ENCODE measurements around the gene HELZ2. TPM values are rescaled to one million over a fixed set of nuclear protein-coding genes. Genes with fewer than 3 reads are reported as not detected.
"Not testable (repeated sequence)": the region's sequence is repeated elsewhere in the genome, so short reads cannot be mapped to it uniquely, and the experiment has no call there.

The HELZ2 gene
- total RNA-seq, 1 experiment from 2014 or later = 35.2 TPM

DNA sequence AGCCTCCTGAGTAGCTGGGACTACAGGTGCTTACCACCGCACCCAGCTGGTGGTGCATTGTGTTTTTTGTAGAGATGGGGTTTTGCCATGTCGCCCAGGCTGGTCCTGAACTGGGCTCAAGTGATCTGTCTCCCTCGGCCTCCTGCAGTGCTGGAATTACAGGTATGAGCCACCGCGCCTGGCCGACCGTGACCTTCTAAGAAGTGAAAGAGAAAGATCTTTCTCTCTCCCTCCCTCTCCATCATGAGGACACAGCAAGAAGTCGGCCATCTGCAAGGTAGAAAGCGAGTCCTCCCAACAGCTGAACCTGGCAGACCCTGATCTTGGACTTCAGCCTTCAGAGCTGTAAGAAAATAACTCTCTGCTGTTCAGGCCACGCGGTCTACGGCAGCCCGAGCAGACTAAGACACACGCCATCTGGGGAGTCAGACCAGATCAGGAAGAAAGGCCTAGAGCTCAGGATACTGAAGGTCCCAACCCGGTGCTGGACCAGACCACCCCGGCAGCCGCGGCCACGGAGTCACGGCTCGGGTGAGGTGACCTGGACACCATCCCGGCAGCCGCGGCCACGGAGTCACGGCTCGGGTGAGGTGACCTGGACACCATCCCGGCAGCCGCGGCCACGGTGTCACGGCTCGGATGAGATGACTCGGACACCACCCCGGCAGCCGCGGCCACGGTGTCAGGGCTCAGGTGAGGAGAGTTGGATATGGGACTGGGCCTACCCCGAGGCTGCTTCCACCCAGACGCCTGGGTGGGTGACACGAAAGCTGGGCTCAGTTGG lies 43.2 kb upstream of the HELZ2 start:
- H3K9me3 ChIP-seq = peaks cover 7% of the 10 kb centered on the region
- no peak overlapping the region for H3K27ac Mint-ChIP-seq (ENCODE audit: unreplicated experiment)
- no peaks in the 10 kb centered on the region for H3K27me3 ChIP-seq (replicated peaks; ENCODE audit: control insufficient read depth, insufficient read depth, low read length)
- no peaks in the 10 kb centered on the region for H3K27me3 Mint-ChIP-seq (ENCODE audit: insufficient read depth, unreplicated experiment)
- ChIA-PET POLR2A (interaction anchor here (0.6 kb wide), 1 partner anchor 25 kb away, joined by 8 read pairs; no protein-coding TSS in a partner anchor), CTCF (interaction anchor here (0.5 to 0.7 kb wide), 4 partner anchors 79 to 838 kb away, joined by 3 to 4 read pairs (median 3); no protein-coding TSS in a partner anchor)
- H3K4me3 ChIP-seq (ENCODE audit: low read depth, low read length) = no peak overlapping the region
- H3K36me3 ChIP-seq (ENCODE audit: control insufficient read depth, insufficient read depth, low read length) = peaks cover 10% of the 10 kb centered on the region
- intact Hi-C loops (cut with micrococcal nuclease; ENCODE audit: unreplicated experiment) = no loop called here
- TF ChIP-seq, protein P1, sequence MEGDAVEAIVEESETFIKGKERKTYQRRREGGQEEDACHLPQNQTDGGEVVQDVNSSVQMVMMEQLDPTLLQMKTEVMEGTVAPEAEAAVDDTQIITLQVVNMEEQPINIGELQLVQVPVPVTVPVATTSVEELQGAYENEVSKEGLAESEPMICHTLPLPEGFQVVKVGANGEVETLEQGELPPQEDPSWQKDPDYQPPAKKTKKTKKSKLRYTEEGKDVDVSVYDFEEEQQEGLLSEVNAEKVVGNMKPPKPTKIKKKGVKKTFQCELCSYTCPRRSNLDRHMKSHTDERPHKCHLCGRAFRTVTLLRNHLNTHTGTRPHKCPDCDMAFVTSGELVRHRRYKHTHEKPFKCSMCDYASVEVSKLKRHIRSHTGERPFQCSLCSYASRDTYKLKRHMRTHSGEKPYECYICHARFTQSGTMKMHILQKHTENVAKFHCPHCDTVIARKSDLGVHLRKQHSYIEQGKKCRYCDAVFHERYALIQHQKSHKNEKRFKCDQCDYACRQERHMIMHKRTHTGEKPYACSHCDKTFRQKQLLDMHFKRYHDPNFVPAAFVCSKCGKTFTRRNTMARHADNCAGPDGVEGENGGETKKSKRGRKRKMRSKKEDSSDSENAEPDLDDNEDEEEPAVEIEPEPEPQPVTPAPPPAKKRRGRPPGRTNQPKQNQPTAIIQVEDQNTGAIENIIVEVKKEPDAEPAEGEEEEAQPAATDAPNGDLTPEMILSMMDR (IDR thresholded peaks at IDR 0.05; ENCODE audit: insufficient read depth in 1 of 2, low read depth in 1 of 2, low read length in 1 of 2, severe bottlenecking in 1 of 2, unreplicated experiment in 1 of 2) = no peak
- no TSS peak for BruUV-seq (replicated peaks)
- H3K4me1 ChIP-seq = no peaks in the 10 kb centered on the region
- H3K4me3 Mint-ChIP-seq (ENCODE audit: unreplicated experiment) = no peak overlapping the region
- H3K36me3 Mint-ChIP-seq (ENCODE audit: insufficient read depth, unreplicated experiment) = peaks cover 41% of the 10 kb centered on the region
- no peak for DNase-seq
- H3K9me3 Mint-ChIP-seq (ENCODE audit: unreplicated experiment) = peaks cover 14% of the 10 kb centered on the region
- no peaks in the 10 kb centered on the region for H3K4me1 Mint-ChIP-seq (ENCODE audit: low read depth, unreplicated experiment)

DNA sequence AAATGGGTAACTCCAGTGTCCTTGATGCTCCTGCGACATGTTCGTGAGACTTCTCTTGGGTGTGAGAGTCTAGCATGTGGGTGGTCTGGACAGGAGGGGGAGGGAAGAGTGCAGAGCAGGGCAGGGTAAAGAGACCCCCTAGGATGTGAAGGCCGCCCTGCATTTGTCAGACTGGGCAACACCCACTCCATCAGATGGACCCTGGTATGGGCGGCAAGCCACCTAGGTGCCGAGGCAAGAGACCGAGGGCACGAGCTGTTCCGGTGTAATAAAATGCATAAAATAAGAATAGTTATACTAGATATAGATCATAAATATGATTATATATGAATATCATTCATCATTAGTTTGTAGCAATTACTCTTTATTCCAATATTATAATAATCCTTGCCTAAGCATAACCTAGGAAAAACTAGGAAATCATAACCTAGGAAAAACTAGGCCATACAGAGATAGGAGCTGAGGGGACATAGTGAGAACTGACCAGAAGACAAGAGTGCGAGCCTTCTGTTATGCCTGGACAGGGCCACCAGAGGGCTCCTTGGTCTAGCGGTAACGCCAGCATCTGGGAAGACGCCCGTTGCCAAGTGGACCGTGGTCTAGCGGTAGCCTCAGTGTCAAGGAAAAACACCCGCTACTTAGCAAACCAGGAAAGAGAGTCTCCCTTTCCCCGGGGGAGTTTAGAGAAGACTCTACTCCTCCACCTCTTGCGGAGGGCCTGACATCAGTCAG lies 40.0 kb upstream of the HELZ2 start:
- H3K27ac Mint-ChIP-seq (ENCODE audit: unreplicated experiment); BruUV-seq (replicated peaks); H3K36me3 ChIP-seq (ENCODE audit: control insufficient read depth, insufficient read depth, low read length); H3K4me3 Mint-ChIP-seq (ENCODE audit: unreplicated experiment); H3K4me1 ChIP-seq; DNase-seq; H3K27me3 ChIP-seq (replicated peaks; ENCODE audit: control insufficient read depth, insufficient read depth, low read length); H3K27me3 Mint-ChIP-seq (ENCODE audit: insufficient read depth, unreplicated experiment); H3K4me1 Mint-ChIP-seq (ENCODE audit: low read depth, unreplicated experiment); H3K4me3 ChIP-seq (ENCODE audit: low read depth, low read length); intact Hi-C loops (cut with micrococcal nuclease; ENCODE audit: unreplicated experiment); H3K9me3 ChIP-seq: not testable (repeated sequence)
- ChIA-PET CTCF (interaction anchor here (0.6 to 1.0 kb wide), 2 partner anchors 76 to 366 kb away, joined by 3 read pairs; no protein-coding TSS in a partner anchor), POLR2A (interaction anchor here (0.6 kb wide), 2 partner anchors 28 to 73 kb away, joined by 3 to 11 read pairs; no protein-coding TSS in a partner anchor)
- Mint-ChIP-seq H3K36me3 (ENCODE audit: insufficient read depth, unreplicated experiment) (peaks cover 47% of the 10 kb centered on the region), H3K9me3 (ENCODE audit: unreplicated experiment) (peaks cover 14% of the 10 kb centered on the region)
- TF ChIP-seq, protein P1 (IDR thresholded peaks at IDR 0.05; ENCODE audit: insufficient read depth in 1 of 2, low read depth in 1 of 2, low read length in 1 of 2, severe bottlenecking in 1 of 2, unreplicated experiment in 1 of 2) = peak in 1 of 2 experiments; percentile 54

DNA sequence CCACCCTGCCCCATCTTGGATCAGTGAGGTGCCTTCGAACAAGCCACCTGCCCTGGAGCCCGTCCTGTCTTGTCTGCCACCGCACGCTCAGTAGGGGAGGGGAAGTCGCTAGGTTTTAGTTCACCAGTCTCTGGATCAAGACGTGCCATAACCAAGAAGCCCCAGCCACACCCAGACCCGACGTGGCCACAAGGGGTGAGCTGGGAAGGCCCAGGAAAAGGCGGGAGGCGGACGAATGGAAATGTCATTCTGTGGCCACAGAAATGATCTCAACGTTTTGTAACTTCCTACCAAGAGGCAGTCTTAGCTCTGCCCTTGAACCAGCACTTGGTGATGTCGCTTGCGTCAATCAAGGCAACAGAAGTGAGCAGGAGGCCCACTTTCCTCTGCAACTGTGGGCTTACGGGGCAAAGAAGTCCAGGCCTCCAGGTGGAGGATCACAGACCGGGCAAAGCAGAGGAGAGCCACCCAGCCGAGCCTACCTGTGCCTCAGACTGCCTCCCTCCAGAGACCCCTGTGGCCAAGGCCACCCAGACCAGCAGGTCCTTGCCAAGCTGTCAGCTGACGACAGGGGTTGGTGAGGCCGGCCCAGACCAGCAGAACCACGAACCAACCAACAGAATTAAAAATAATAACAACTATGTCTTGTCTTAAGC lies 38.4 kb upstream of the HELZ2 start:
- no peaks in the 10 kb centered on the region for H3K4me1 Mint-ChIP-seq (ENCODE audit: low read depth, unreplicated experiment)
- no peak overlapping the region for H3K4me3 Mint-ChIP-seq (ENCODE audit: unreplicated experiment)
- Histone ChIP-seq H3K27me3 (replicated peaks; ENCODE audit: control insufficient read depth, insufficient read depth, low read length) (no peaks in the 10 kb centered on the region), H3K4me1 (no peaks in the 10 kb centered on the region), H3K36me3 (ENCODE audit: control insufficient read depth, insufficient read depth, low read length) (peaks cover 7% of the 10 kb centered on the region), H3K4me3 (ENCODE audit: low read depth, low read length) (no peak overlapping the region), H3K9me3 (peaks cover 7% of the 10 kb centered on the region)
- peaks cover 14% of the 10 kb centered on the region for H3K9me3 Mint-ChIP-seq (ENCODE audit: unreplicated experiment)
- no peak for DNase-seq
- no peak overlapping the region for H3K27ac Mint-ChIP-seq (ENCODE audit: unreplicated experiment)
- BruUV-seq (replicated peaks) = no TSS peak
- H3K27me3 Mint-ChIP-seq (ENCODE audit: insufficient read depth, unreplicated experiment) = no peaks in the 10 kb centered on the region
- peaks cover 41% of the 10 kb centered on the region for H3K36me3 Mint-ChIP-seq (ENCODE audit: insufficient read depth, unreplicated experiment)
- intact Hi-C loops (cut with micrococcal nuclease; ENCODE audit: unreplicated experiment) = no loop called here
- CTCF ChIA-PET = no interaction called here
- TF ChIP-seq, protein P1 (IDR thresholded peaks at IDR 0.05; ENCODE audit: insufficient read depth in 1 of 2, low read depth in 1 of 2, low read length in 1 of 2, severe bottlenecking in 1 of 2, unreplicated experiment in 1 of 2) = no peak
- POLR2A ChIA-PET = interaction anchor here (0.7 kb wide), 1 partner anchor 78 kb away, joined by 3 read pairs; no protein-coding TSS in a partner anchor
